Mesothelial cell of epicardium (in vitro differentiated cells): ENCODE measurements around the gene TRIP13. TPM values are rescaled to one million over a fixed set of nuclear protein-coding genes. Genes with fewer than 3 reads are reported as not detected.

ENCODE experiments used
- DNase-seq, 2 experiments: peaks; one replicate each; pipeline ENCODE4 v3.0.0; 2021; ENCODE audit warnings: low spot score in 2 of 2; ENCODE audit not compliant: unreplicated experiment in 2 of 2
- H3K27ac Mint-ChIP-seq: 2 replicates; pipeline ENCODE4 v1.8.0; 2021; ENCODE audit warnings: mixed read lengths
- H3K27me3 Mint-ChIP-seq: 2 replicates; pipeline ENCODE4 v1.8.0; 2021; ENCODE audit warnings: low read depth, mixed read lengths
- H3K36me3 Mint-ChIP-seq: 2 replicates; pipeline ENCODE4 v1.8.0; 2021; ENCODE audit warnings: mixed read lengths
- H3K4me1 Mint-ChIP-seq: 2 replicates; pipeline ENCODE4 v1.8.0; 2021; ENCODE audit warnings: mixed read lengths
- H3K4me3 Mint-ChIP-seq: 2 replicates; pipeline ENCODE4 v1.8.0; 2021; ENCODE audit warnings: mild to moderate bottlenecking, moderate library complexity, mixed read lengths
- H3K9me3 Mint-ChIP-seq: 2 replicates; pipeline ENCODE4 v1.8.0; 2021; ENCODE audit warnings: mixed read lengths
- CTCF ChIP-seq: fragments of 200-600 bp; sonication (generic); IDR thresholded peaks from one replicate; pipeline ENCODE4 v1.5.0; 2021; ENCODE audit warnings: antibody characterized with exemption; ENCODE audit not compliant: unreplicated experiment
- total RNA-seq: library from RNA; stranded (reverse); gene quantifications from 3 replicates; pipeline ENCODE4 v1.2.1, GENCODE V29; 2021

TRIP13 gene
- total RNA-seq, 1 donor from 2014 or later: 9.9 TPM

GRCh38 chr5:848671-849111 lies 44.0 kb upstream of the TRIP13 start:
- Mint-ChIP-seq H3K36me3 (no peaks in the 10 kb centered on the region), H3K4me3 (no peak overlapping the region), H3K27ac (no peak overlapping the region), H3K9me3 (no peaks in the 10 kb centered on the region), H3K4me1 (no peaks in the 10 kb centered on the region), H3K27me3 (peaks cover 17% of the 10 kb centered on the region)
- no peak for DNase-seq
- no peak for TF ChIP-seq CTCF

- H3K9me3 Mint-ChIP-seq: no peaks in the 10 kb centered on the region
- TF ChIP-seq CTCF: no peak
- no peaks in the 10 kb centered on the region for H3K4me1 Mint-ChIP-seq
- H3K27ac Mint-ChIP-seq: no peak overlapping the region
- H3K27me3 Mint-ChIP-seq: peaks cover 17% of the 10 kb centered on the region
- no peak for DNase-seq
- no peaks in the 10 kb centered on the region for H3K36me3 Mint-ChIP-seq
- H3K4me3 Mint-ChIP-seq: no peak overlapping the region
Measured at GRCh38 chr5:849651-850301, 42.9 kb upstream of the TRIP13 start.

GRCh38 chr5:850511-851006 lies 42.1 kb upstream of the TRIP13 start, which contains the start of gene ZDHHC11:
Gene ZDHHC11 (minus strand): TSS chr5:850986. CDS start chr5:850602, 384 bp downstream.
- H3K4me1 Mint-ChIP-seq: no peaks in the 10 kb centered on the region
- peaks cover 17% of the 10 kb centered on the region for H3K27me3 Mint-ChIP-seq
- no peaks in the 10 kb centered on the region for H3K9me3 Mint-ChIP-seq
- TF ChIP-seq CTCF: no peak
- no peaks in the 10 kb centered on the region for H3K36me3 Mint-ChIP-seq
- no peak within 1 kb of the TSS for H3K27ac Mint-ChIP-seq
- no peak for DNase-seq
- H3K4me3 Mint-ChIP-seq: no peak within 1 kb of the TSS

GRCh38 chr5:851076-851475 lies 41.6 kb upstream of the TRIP13 start:
- no peaks in the 10 kb centered on the region for H3K9me3 Mint-ChIP-seq
- no peaks in the 10 kb centered on the region for H3K36me3 Mint-ChIP-seq

GRCh38 chr5:851553-851952 lies 41.1 kb upstream of the TRIP13 start:
- Mint-ChIP-seq H3K36me3 (no peaks in the 10 kb centered on the region), H3K4me3 (no peak overlapping the region), H3K9me3 (no peaks in the 10 kb centered on the region), H3K27me3 (peaks cover 16% of the 10 kb centered on the region), H3K27ac (no peak overlapping the region), H3K4me1 (no peaks in the 10 kb centered on the region)
- DNase-seq: no peak
- no peak for TF ChIP-seq CTCF

More at GRCh38 chr5:851076-851475, 41.6 kb upstream of the TRIP13 start:
- no peak overlapping the region for H3K27ac Mint-ChIP-seq
- H3K4me1 Mint-ChIP-seq: no peaks in the 10 kb centered on the region
- no peak for TF ChIP-seq CTCF
- peaks cover 17% of the 10 kb centered on the region for H3K27me3 Mint-ChIP-seq
- DNase-seq: no peak
- H3K4me3 Mint-ChIP-seq: no peak overlapping the region

- no peak overlapping the region for H3K27ac Mint-ChIP-seq
- H3K4me1 Mint-ChIP-seq: no peaks in the 10 kb centered on the region
- TF ChIP-seq CTCF: no peak
- no peak for DNase-seq
- peaks cover 12% of the 10 kb centered on the region for H3K27me3 Mint-ChIP-seq
- no peaks in the 10 kb centered on the region for H3K9me3 Mint-ChIP-seq
- H3K36me3 Mint-ChIP-seq: no peaks in the 10 kb centered on the region
- no peak overlapping the region for H3K4me3 Mint-ChIP-seq
Measured at GRCh38 chr5:852018-852417, 40.7 kb upstream of the TRIP13 start.
